ENCODE measurements around the gene SPEF1.

SPEF1 gene

GRCh38 chr20:3744806-3745685 lies 36.2 kb downstream of the SPEF1 start:
- DNase-seq = peak; percentile 80

GRCh38 chr20:3744037-3744436 lies 37.2 kb downstream of the SPEF1 start:
- DNase-seq = no peak

- DNase-seq = no peak
These were observed 38.0 kb downstream of the SPEF1 start for GRCh38 chr20:3743251-3743650.

DNA sequence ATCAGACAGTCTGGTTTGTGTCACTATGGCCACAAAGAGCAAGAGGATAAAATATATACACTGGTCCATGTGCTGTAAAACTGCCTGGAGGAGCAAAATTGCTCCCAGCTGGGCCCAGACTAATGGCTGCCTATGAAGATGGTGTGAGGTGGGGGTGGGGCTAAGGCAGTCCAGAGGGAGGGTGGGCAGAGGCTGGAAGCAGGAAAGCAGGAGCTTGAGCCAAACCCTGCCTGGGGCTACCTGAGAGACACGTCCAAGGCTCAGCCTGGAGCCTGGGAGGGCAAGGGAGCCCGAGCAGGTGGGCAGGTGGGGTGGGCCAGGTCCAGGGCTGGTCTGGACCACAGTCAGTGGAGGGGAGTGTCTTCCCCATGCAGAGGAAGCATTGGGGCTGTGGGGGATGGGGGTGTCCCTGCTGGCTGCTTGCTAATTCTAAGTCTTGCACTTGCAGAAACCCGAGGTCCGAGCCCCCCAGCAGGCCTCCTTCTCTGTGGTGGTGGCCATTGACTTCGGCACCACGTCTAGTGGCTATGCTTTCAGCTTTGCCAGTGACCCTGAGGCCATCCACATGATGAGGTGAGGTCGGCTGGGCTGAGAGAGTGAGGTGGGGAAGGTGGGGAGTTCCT lies 39.3 kb downstream of the SPEF1 start:
- no peak for DNase-seq

GRCh38 chr20:3740615-3741301 lies 40.5 kb downstream of the SPEF1 start:
- DNase-seq = no peak

- no peak for DNase-seq
These were observed 41.3 kb downstream of the SPEF1 start for GRCh38 chr20:3739926-3740451.

DNA sequence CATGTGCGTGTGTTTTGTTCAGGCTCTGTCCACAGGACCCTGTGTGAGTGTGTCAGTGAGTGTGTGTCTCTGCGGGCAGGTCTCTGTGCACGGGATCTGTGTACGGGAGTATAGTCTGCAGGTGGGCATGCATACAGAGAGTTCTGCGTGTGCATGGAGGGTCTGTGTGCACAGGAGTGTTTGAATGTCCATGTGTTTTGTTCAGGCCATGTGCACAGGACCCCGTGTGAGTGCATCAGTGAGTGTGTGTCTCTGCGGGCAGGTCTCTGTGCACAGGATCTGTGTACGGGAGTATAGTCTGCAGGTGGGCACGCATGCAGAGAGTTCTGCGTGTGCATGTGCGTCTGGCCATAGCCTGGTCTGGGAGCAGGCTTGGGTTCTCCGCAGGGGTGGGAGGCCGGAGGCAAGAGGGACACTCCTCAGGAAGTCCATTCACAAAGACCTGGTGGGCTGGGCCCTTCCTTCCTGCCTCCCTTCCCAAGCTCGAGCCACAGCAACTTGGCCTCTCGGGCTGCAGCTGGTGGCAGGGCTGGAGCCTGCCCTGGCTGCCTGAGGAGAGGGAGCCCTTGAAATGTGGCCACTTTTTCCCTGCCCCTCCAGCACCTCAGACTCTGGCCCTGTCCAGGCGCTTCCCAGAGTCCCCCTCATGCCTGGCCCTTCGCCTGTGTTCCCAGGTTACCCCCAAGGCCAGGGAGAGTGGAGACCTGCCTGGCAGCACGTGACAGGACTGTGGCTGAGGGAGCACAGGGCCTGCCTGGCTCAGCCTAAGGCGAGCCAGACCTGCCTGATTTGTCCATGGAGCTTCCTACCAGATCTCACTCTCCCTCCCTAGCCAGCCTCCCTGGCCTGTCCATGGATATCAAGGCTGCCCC lies 42.0 kb downstream of the SPEF1 start:
- no peak for DNase-seq

DNA sequence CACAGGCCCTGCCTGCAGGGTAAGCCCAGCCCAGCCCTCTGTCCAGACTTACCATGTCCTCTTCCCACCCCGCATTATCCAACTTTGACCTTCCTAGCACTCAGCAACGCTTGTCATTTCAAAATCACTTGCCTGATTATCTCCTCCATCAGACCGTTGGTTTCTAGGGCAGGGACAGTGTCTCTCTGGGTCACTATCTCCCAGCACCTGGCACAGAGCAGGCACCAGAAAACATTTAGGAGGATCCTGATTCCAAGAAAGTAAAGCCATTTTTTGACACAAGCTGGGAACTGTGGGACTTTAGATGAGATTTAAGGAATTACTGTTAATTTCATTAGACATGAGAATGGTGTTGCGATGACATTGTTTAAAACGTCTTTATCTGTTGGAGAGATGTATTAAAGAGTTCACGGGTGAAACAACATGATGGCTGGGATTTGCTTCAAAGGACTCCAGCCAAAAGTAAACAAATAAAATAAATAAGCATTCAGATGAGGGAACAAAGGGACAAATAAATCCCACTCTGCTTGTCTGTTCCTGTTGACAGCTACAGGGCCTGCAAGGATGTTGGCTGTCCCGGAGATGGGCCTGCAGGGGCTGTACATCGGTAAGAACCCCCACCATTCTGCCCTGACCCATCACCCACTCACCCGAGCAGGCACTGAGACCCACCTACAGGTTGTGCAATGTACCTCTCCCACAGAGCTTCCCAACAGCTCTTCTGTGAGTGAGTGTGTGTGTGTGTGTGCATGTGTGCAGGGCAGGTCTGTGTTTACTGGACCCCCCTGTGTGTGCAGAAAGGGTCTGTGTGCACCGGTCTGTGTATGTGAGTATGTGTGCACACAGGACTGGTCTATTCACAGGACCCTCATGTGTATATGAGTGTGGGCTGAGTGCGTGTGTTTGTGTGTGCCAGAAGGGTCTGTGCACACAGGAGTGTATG lies 42.9 kb downstream of the SPEF1 start:
- DNase-seq = no peak

GRCh38 chr20:3735768-3736167 lies 45.5 kb downstream of the SPEF1 start:
- no peak for DNase-seq

DNA sequence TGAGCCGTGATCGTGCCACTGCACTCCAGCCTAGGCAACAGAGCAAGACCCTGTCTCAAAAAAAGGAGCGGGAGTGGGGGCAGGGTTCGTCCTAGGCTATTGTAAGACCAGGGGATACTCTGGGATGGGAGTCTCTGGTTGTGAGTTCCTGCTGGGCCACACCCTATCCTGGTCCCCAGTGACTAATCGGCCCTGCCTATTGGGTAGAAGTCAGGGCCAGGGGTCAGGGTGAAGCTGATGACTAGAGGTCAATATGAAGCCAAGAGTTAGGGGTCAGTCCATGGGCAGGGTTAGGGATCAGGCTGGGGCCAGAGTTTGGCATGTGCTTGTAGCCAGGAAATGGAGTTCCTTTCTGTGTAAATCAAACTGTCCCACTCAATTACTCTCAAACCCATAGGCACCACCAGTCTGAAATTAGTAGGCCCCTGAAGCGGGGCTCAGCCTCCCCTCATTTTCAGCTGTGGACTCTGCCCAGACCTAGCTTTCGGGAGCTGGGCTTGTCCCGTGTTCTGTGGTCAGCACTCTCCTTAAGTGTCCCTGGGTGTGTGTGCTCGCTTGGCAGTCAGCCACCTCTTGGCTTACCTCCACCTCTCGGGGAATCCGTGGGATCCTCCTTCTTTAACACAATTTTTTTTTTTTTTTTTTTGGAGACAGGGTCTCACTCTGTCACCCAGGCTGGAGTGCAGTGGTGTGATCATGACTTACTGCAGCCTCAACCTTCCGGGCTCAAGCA lies 47.0 kb downstream of the SPEF1 start:
- DNase-seq = no peak

DNA sequence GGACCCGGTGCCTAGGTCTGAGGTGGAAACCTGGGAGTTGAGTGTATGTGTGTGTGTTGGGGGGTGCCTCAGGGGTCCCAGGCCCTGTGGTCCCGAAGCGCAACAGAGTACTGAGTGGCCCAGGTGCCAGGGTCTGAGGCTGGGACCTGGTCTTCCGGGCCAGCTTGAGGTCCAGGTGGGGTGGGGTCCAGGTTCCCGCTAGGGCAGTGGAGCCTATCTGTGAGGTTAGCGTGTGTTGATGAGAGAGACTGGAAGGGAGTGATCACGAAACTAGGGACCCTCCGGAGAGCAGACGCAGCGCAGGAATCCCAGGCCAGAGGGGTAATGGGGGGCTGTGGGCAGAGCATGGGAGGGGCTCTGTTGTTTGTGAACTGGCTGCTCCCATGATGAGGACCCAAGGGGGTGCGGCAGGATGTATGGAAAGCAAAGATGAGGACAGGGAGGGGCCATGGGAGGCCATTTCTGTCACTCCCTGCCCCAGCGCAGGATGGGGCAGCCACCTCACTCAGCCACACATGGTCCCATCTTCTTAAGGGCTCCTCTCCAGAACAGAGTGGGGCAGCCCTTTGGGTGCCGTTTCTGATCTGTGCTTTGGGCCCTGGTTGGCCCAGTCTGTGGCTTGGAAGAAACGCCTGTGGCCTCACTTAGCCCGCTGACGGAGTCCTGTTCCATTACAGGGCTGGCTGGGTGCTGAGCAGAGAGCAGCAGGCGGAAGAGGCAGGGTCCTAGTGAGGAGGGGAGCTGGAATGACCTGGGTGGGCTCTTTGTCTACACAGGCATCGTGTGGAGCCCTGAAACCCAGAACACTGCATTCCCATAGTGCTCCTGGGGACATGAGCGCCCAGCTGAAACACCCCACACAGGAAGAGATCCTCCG lies 47.9 kb downstream of the SPEF1 start:
- DNase-seq = no peak

DNA sequence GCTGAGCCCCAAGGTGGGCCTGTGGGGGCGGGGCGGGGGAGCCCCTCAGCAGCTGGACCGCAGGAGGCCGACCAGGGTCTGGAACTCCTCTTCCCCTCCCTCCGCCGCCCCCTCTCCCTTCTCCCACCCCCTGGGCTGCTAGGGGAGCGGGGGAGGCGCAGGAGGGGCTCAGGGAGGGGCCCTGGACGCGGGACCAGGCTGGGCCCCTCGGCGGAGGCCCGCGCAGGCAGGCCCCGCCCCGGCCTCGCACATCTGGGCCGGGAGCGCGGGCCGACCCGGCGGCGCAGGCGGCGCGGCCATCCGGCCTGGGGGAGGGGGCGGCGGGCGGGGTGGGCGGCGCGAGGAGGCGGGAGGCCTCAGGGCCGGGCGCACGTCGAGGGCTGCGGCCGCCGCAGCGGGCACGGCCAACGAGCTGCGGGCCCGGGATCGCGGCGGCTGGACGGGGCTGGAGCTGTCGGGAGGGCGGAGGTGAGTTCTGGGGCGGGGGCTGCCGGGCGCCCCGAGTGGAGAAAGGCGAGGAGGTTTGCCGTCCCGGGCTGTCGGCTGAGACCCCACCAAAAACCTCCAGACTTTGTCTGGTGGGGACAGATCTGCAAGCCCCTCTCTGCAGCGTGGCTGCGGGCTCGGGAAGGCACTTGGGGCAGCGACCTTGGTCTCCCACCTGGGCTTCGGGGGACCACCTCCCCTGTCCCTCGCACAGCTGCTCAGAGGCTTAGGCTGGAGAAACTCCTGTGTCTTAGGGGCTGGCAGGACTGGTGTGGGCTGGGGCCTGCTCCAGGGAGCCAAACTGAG lies 48.7 kb downstream of the SPEF1 start, which contains the start of gene HSPA12B:
HSPA12B (plus strand) TSS at position 359 of the 792 bp plus-strand sequence. CDS start 5,990 bp downstream, outside the sequence.
- DNase-seq = no peak

GRCh38 chr20:3731944-3732326 lies 49.3 kb downstream of the SPEF1 start:
- no peak for DNase-seq

DNA sequence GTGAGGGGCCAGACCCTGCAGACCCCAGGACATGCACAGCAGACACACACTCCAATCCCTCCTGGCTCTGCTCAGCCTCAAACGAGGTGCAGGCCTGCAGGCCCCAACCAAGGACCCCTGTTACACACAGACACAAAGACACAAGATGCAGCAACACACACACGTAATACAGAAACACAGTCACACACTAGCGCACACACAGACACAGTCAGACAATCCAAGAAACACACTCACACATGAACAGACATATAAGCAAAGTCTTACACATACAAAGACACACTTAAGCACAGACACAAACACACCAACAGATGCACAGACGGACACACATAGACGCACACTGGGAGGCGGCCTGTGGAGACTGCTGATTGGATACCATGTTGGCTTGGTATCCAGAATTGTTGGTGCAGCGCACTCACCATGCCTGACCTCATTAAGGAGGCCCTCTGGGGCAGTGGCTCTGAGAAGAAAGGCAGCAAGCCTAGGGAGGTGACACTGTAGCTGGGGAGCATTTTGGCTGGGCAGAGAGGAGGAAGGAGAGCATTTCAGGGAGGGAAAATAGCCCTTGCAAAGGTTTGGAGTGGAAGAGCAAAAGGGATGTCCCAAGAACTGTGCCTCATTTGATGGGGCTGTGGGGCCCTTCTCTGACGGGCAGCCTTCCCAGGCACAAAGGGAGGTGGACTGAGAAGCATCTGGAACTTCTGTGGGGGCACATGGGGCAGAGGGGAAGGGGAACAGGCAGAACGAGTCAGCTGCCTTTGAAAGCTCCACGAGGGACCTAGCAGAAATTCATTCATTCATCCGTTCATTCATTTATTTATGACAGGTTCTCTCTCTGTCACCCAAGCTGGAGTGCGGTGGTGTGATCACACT lies 50.2 kb downstream of the SPEF1 start:
- DNase-seq = no peak

DNA sequence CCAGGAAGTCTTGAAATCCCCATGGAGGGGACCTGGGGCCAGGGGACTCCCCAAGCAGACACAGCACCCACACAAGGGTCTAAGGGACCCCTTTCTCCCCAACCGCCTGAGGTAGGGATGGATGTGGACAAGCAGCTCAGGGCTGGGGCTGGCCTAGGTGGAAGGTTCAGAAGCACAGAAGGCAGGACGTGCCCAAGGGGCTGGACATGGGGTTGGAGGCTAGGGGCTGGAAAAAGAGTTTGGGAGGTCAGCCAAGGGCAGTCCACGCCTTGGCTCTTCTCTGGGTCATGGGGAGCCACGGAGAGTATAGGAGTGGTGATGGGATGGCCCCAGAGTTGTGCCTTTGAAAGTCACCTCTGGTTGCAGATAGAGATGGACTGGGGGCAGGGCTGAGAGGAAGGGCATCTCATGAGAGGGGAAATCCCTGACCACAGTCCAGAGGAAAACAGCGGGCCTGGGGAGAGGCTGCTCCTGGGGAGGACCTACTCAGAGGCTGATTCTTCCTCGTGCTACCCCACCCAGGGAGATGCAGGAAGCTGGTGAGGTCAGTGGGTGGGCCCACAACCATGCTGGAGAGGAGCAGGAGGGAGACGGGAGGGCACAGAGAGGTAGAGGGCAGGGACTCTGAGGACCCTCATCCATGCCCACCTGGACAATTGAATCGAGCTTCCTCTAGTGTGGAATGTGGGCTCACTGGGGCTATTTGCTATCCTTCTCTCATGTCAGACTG lies 51.3 kb downstream of the SPEF1 start:
- no peak for DNase-seq

DNA sequence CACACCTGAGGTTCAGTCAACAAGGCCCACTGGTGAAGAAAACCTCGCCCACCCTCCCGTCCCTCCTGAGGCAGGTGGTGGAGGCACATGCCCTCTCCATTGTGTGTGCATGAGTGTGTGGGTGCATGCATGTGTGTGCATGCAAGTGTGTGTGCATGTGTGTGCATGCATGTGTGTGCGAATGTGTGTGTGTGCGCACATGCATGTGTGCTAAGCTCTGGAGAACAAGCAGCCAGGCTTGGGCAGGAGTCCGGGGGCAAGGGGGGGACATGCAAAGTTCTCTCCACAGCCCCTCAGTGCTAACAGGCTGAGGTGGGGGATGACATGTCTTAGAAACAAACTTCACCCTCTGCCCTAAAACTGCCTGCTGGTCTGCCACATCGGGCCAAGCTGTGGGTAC lies 51.9 kb downstream of the SPEF1 start:
- DNase-seq = no peak

DNA sequence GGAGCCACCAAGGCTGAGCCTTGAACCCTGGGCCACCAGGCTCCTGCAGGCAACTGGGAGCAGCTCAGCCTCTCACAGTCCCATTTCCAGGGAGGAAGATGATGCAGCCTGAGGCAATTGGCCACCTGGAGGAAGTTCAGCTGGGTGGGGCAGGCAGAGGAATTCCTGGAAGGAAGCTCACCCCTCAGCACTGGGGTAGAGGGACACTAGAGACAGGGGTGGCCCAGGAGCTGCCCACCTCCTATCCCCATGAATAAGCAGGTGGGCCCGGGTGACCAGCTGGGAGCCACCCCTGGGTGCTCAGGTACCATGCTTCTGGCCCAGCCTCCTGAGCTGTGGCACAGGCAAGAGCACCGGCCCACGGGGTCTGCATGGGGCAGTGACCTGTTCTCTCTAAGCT lies 52.4 kb downstream of the SPEF1 start:
- DNase-seq = no peak

Data from stimulated activated CD8-positive, alpha-beta memory T cell treated with anti-CD3 and anti-CD28 coated beads, Interleukin-4, amount 100 ng/mL, for 48 hours (primary cell).